GM19395 (cell line): ENCODE data around the gene IPO7.
"Not testable (repeated sequence)": the region's sequence is repeated elsewhere in the genome, so short reads cannot be mapped to it uniquely, and the experiment has no call there.

Source experiments
- ATAC-seq: cut with Tn5 transposase; IDR thresholded peaks from one replicate; pipeline ENCODE4 v1.9.1; 2021; ENCODE audit warnings: mild to moderate bottlenecking, moderate library complexity; ENCODE audit not compliant: unreplicated experiment

IPO7 gene

DNA sequence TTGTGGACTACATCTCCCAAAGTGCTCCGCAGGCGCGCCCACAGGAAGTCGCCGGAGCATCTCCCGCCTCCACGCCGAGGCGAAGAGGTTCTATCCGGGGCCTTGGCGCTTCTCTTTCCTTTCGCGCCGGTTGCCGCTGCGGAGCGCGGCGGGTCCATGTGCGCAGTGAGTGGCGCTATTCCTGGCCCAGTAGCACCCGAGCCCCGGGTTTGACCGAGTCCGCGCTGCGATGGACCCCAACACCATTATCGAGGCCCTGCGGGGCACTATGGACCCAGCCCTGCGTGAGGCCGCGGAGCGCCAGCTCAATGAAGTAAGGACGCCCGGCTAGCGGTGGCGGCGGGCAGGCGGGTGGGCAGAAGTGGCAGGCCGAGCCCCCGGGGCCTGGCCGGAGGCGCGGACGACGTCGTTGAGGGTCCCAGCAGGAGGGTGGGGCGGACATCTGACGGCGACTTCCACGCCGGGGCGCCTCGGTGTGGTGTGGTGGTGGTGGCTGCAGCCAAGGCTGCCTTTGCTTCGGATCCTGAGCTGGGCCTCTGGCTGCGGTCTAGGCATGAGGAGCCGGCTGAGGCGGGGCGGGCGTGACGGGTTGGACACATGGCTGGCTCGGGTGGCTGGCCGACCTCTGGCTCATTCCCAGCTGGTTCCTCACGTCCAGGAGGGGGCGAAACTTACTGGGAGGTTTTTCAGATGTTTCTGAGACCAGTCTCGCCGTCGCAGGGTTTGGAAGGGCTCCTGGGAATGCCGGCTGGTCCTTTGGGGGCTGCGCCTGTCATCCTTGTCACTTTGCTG is at the start of gene IPO7:
Gene IPO7 (plus strand): TSS at position 118 of the 792 bp plus-strand sequence. CDS start 112 bp downstream, at position 230.
- peak; percentile 96 for ATAC-seq

- ATAC-seq: no peak
Measured at GRCh38 chr11:9341638-9342178, 42.7 kb upstream of the IPO7 start.

DNA sequence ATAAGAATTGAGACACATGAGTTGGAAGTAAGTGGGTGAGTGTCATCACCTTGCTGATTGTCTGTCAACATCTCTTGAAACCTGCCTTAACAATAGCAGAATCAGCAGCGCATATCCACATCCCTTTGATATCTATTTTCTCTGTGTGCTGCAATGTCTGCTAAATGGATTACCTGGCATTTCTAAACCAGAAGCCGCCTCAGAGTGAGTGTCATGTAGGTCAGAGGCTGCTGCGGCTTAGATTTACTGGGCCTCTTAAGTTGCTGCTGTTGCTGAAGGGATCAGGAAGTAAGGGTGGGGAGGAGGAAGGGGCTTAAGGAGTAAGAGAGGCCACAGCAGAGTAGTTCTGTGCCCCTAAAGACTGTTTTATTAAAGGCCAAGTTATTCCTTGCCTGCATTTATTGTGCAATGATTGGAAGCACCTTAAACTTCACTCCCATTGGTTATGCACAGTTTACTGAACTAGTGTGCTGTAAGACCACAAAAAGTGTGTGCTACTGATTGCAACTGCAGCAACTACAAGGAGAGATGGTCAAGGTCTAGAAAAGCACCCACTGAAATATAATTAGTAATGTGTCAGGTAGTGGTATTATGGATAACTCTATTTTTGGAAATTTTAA is 40.3 kb upstream of the IPO7 start:
- no peak for ATAC-seq

DNA sequence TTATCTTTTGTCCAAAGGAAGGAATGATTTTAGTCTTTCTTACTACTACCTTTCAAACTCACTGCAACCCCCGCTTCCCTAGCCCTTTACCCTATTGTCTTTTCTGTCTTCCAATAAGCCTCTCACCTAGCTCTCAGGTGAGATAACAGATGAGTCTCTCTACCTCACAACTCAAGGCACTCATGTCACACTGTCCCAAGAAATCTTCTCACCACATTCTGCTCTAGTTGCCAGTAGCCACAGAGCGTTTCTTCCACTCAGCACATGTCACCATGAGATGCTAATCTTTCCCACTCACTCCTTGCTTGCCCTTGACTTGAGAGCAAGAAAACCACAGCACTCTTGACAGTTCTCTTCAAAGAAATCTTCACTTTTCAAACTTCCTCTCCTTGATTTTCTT is 37.4 kb upstream of the IPO7 start:
- no peak for ATAC-seq

GRCh38 chr11:9347779-9348178 is 36.7 kb upstream of the IPO7 start:
- not testable (repeated sequence) for ATAC-seq

DNA sequence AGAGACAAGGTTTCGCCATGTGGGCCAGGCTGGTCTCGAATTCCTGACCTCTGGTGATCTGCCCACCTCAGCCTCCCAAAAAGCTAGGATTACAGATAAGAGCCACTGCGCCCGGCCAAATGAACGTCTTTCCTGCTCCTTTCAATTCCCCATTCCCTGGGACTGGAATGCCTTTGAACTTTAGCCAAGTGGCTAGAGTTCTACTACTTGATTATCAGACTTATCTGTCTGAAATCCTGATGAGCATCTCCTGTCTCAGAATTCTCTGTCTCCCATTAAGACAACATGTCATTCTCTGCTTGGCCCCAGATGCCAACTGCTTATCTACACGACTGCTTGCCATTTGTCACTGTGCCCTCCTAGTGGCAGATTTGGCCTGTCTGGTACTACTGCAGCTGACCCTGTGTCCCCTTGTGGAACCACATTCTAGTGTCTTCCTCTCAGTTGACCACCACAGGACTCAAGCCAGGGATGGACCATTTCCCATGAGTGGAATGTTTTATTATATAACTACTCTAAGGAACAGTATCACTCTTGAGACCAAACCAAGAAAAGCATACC is 33.1 kb upstream of the IPO7 start:
- ATAC-seq: no peak

- ATAC-seq: no peak
Measured at GRCh38 chr11:9357041-9357440, 27.4 kb upstream of the IPO7 start.

- not testable (repeated sequence) for ATAC-seq
Measured at GRCh38 chr11:9360862-9361622, 23.4 kb upstream of the IPO7 start.

DNA sequence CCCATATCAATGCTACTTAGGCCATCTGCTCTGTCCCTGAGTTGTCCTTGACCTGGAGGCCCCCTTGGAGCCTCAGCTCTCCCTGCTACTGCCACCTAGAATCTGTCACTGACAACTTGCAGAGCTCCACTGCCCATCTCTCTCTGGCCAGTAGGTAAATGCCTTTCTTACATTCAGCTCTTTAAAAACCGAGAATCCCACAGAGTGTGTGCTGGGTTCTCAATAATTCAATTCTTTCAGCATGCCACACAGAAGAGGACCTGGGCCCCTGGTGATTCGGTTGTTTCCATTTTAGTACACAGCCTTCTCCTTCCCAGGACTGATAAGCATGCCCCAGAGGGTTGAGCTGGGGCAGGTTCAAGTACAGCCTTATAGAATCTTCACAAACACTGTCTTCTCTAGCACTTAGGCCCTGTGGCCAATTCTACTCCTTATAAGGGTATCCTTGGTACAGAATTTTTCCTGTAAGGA is 22.0 kb upstream of the IPO7 start:
- no peak for ATAC-seq

- peak; percentile 95 for ATAC-seq
Measured at GRCh38 chr11:9363954-9364912, 20.2 kb upstream of the IPO7 start.

- ATAC-seq: no peak
Measured at GRCh38 chr11:9367551-9367950, 16.9 kb upstream of the IPO7 start.

GRCh38 chr11:9377036-9377435 is 7.4 kb upstream of the IPO7 start:
- no peak for ATAC-seq

GRCh38 chr11:9379041-9379440 is 5.4 kb upstream of the IPO7 start:
- no peak for ATAC-seq

GRCh38 chr11:9380773-9381172 is 3.7 kb upstream of the IPO7 start:
- ATAC-seq: no peak

DNA sequence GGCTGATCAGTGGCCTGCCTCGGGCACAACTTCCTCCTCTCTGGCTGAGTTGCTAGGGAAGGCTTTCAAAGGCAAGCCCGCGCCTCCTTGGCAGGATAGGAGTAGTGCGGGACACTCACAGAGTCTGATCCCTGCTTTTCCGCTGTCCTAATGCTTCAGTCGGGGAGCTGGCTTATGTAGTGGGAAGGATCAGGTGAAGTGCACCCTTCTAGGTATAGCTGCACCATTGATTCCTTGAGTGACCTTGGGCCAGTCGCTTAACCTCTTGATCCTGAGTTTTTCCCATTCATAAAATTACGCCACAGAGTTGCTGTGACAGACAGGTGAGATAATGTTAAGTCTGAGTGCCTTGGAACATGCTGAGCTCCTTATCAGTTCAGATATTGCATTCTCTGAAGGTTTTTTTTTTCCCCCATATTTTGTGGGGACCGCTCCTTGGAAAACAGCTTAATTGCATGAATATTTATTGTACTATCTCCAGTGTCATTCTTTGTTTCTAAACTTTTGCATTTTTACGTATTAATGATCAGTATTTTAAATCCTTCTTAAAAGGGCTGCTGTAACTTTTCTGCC is 961 bp downstream of the IPO7 start:
- peak; percentile 16 for ATAC-seq

DNA sequence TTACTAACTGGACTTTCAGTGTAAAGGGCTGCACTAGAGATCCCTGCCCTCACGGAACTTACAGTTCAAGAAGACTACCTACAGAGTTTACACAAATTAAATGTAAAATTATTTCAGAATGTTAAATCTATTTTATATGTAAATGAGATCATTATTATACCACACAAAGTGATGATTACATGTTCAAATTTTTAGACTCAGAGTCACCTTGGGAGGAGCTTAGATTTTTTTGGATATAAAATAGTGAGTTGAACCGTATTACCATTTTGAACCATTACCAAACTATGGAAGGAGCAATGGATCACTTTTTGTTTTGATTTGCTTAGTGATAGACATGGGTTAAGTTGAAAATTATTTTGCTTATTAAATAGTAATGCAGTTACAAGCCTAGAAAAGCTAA is 1.6 kb downstream of the IPO7 start:
- no peak for ATAC-seq

DNA sequence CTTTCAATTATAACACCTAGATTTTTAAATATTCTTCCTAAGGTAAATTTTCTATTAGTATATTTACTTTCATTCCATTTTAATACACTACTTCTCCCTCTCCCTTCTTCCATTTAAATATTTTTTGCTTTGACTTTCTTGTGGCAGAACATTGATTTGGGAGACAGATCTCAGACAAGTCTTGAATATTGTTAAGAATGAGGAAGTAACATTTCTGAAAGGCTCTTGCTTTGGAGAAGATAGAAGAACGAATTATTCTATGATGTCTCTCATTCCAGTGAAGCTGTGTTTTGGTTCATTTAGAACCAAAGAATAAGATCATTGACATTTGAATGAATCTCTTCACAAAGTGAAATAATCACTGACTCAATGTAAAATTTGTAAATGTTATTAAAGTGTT is 2.4 kb downstream of the IPO7 start:
- ATAC-seq: no peak

- ATAC-seq: no peak
Measured at GRCh38 chr11:9396310-9396709, 11.9 kb downstream of the IPO7 start.

GRCh38 chr11:9396752-9397151 is 12.3 kb downstream of the IPO7 start:
- peak; percentile 72 for ATAC-seq
